Measurements from ENCODE around the gene TARS1. TPM values are rescaled to one million over a fixed set of nuclear protein-coding genes. Genes with fewer than 3 reads are reported as not detected.
"Not testable (repeated sequence)": the region's sequence is repeated elsewhere in the genome, so short reads cannot be mapped to it uniquely, and the experiment has no call there.

Gene TARS1
- total and polyA plus RNA-seq, 7 donors = 50.8 to 152 (median 66.3) TPM

GRCh38 chr5:33501899-33502298 lies 61.1 kb downstream of the TARS1 start:
- ATAC-seq = no peak
- Histone ChIP-seq H3K9me3 (no peaks in the 10 kb centered on the region), H3K4me1 (no peaks in the 10 kb centered on the region), H3K27me3 (ENCODE audit: insufficient read depth in 3 of 3, low read length in 2 of 3) (no peaks in the 10 kb centered on the region), H3K27ac (no peak overlapping the region), H3K36me3 (ENCODE audit: insufficient read depth in 1 of 2, low read depth in 1 of 2) (no peaks in the 10 kb centered on the region), H3K4me3 (no peak overlapping the region)
- intact Hi-C loops (cut with DNase I) = no loop called here
- no peak for TF ChIP-seq CTCF (IDR thresholded peaks at IDR 0.05)
- WGBS, 3 donors = 88 to 94% (median 91%) methylated on average over 27 of the region's 27 CpGs
- no peak for DNase-seq

DNA sequence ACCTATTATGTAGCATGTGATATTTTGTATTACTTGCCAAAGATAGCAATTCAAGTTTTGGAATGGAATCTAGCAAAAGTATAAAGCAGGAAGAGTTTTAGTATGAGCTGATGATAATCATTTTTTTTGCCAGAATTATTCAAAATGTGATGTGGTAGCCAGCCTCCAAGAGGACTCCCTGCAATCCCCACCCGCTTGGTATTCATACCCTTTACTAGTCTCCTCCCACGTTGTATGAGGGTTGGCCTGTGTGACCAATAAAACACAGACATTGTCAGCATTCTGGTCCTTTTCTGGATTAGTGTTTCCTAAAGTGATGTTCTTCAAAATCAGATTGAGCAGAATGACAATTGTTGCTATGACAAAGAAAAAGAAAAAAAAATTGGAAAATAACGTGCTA lies 63.8 kb downstream of the TARS1 start:
- Histone ChIP-seq H3K9me3 (no peaks in the 10 kb centered on the region), H3K36me3 (ENCODE audit: insufficient read depth in 1 of 2, low read depth in 1 of 2) (no peaks in the 10 kb centered on the region), H3K4me1 (no peaks in the 10 kb centered on the region), H3K4me3 (no peak overlapping the region), H3K27ac (no peak overlapping the region), H3K27me3 (ENCODE audit: insufficient read depth in 3 of 3, low read length in 2 of 3) (no peaks in the 10 kb centered on the region)
- no peak for TF ChIP-seq CTCF (IDR thresholded peaks at IDR 0.05)
- 58 to 68% (median 64%) methylated on average over 3 of the region's 3 CpGs for WGBS, 3 donors
- no peak for DNase-seq
- intact Hi-C loops (cut with DNase I) = no loop called here
- no peak for ATAC-seq

DNA sequence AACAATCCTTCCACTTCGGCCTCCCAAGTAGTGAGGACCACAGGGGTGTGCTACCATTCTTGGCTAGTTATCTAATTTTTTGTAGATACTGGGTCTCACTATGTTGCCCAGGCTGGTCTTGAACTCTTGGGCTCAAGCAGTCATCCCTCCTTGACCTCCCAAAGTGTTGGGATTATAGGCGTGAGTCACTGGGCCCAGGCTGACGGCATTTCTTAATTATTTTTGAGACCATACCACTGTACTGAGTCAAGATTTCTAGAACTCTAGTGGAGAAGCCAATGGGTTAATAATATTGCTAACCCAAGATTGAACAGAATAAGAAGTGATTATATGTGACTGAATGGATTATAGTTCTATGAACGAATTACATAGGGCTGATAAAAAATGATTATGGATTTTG lies 66.7 kb downstream of the TARS1 start:
- ATAC-seq (no peak), DNase-seq (no peak)
- Histone ChIP-seq H3K4me3 (no peak overlapping the region), H3K9me3 (no peaks in the 10 kb centered on the region), H3K4me1 (no peaks in the 10 kb centered on the region), H3K27me3 (ENCODE audit: insufficient read depth in 3 of 3, low read length in 2 of 3) (no peaks in the 10 kb centered on the region), H3K36me3 (ENCODE audit: insufficient read depth in 1 of 2, low read depth in 1 of 2) (no peaks in the 10 kb centered on the region), H3K27ac (no peak overlapping the region)
- 87 to 90% (median 88%) methylated on average over 4 of the region's 4 CpGs for WGBS, 3 donors
- no peak for TF ChIP-seq CTCF (IDR thresholded peaks at IDR 0.05)
- intact Hi-C loops (cut with DNase I) = no loop called here

DNA sequence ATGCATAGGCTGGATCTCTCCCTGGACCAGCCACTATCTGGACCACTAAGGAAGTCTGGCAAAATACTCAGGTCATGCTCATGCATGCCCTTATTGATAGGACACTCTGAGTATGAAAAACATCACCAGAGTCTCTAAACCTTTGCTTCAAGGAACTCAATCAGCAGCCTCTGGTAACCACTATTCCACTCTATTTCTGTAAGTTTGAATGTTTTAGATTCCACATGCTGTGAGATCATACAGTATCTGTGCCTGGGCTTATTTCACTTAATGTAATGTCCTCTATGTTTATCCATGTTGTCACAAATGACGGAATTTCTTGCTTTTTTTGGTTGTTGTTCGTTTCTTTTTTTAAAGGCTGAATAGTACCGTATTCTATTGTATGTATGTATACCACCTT lies 68.3 kb downstream of the TARS1 start:
- no peaks in the 10 kb centered on the region for H3K9me3 ChIP-seq
- H3K4me3 ChIP-seq = no peak overlapping the region
- H3K4me1 ChIP-seq = no peaks in the 10 kb centered on the region
- no peak for TF ChIP-seq CTCF (IDR thresholded peaks at IDR 0.05)
- H3K27me3 ChIP-seq (ENCODE audit: insufficient read depth in 3 of 3, low read length in 2 of 3) = no peaks in the 10 kb centered on the region
- ATAC-seq (no peak), DNase-seq (no peak)
- whole genome bisulfite sequencing, 3 donors = 85 to 90% (median 87%) methylated on average over 3 of the region's 3 CpGs
- intact Hi-C loops (cut with DNase I) = no loop called here
- H3K36me3 ChIP-seq (ENCODE audit: insufficient read depth in 1 of 2, low read depth in 1 of 2) = no peaks in the 10 kb centered on the region
- H3K27ac ChIP-seq = no peak overlapping the region

GRCh38 chr5:33513462-33514185 lies 72.9 kb downstream of the TARS1 start:
- no peak overlapping the region for H3K4me3 ChIP-seq
- no peaks in the 10 kb centered on the region for H3K4me1 ChIP-seq
- no peaks in the 10 kb centered on the region for H3K27me3 ChIP-seq (ENCODE audit: insufficient read depth in 3 of 3, low read length in 2 of 3)
- no peaks in the 10 kb centered on the region for H3K9me3 ChIP-seq
- intact Hi-C loops (cut with DNase I) = no loop called here
- no peak for TF ChIP-seq CTCF (IDR thresholded peaks at IDR 0.05)
- DNase-seq (no peak), ATAC-seq (no peak)
- WGBS, 3 donors = 61 to 82% (median 76%) methylated on average over 3 of the region's 3 CpGs
- H3K36me3 ChIP-seq (ENCODE audit: insufficient read depth in 1 of 2, low read depth in 1 of 2) = no peaks in the 10 kb centered on the region
- H3K27ac ChIP-seq = no peak overlapping the region

- H3K4me1 ChIP-seq; intact Hi-C loops (cut with DNase I); H3K27me3 ChIP-seq (ENCODE audit: insufficient read depth in 3 of 3, low read length in 2 of 3); H3K27ac ChIP-seq; H3K9me3 ChIP-seq; H3K36me3 ChIP-seq (ENCODE audit: insufficient read depth in 1 of 2, low read depth in 1 of 2); DNase-seq; ATAC-seq; H3K4me3 ChIP-seq: not testable (repeated sequence)
- WGBS, 3 donors = 97 to 98% (median 97%) methylated on average over 17 to 32 of the region's 32 CpGs
Observed at GRCh38 chr5:33515366-33515765, 74.6 kb downstream of the TARS1 start.

Data from psoas muscle (tissue), 8 donors.